HEK293 (cell line): Measurements from ENCODE around the gene PLCD3.

Experiments
- CTCF ChIA-PET: fragments of 350-600 bp; formaldehyde crosslinking; extraction: SDS; loops from one replicate; lab custom pipeline; 2021; ENCODE audit warnings: antibody characterized with exemption; lab: Yijun Ruan, JAX
- POLR2A ChIA-PET: fragments of 300-600 bp; formaldehyde crosslinking; extraction: SDS; loops from one replicate; lab custom pipeline; 2020; ENCODE audit warnings: antibody characterized with exemption, inconsistent platforms; lab: Yijun Ruan, JAX
- H3K27ac ChIP-seq: fragments of 200-500 bp; sonication (Bioruptor generic); 2 replicates; pipeline ENCODE4 v1.5.1; 2014; ENCODE audit warnings: low read depth, low read length, control low read depth, inconsistent platforms; ENCODE audit errors: extremely low read depth
- H3K36me3 ChIP-seq, 2 experiments: fragments of 200-500 bp in 1 of 2; sonication (Bioruptor generic) in 1 of 2; 1 replicate in 1 of 2; 2 replicates in 1 of 2; pipeline ENCODE4 v1.5.1; 2014 to 2017; ENCODE audit warnings: inconsistent platforms in 2 of 2, low read length in 2 of 2; ENCODE audit not compliant: control insufficient read depth in 2 of 2, insufficient read depth in 1 of 2
- H3K4me1 ChIP-seq: fragments of 200-500 bp; sonication (Bioruptor generic); 2 replicates; pipeline ENCODE4 v1.5.1; 2014; ENCODE audit warnings: mild to moderate bottlenecking, low read length, inconsistent platforms; ENCODE audit not compliant: control insufficient read depth, insufficient read depth
- H3K4me3 ChIP-seq: 2 replicates; pipeline ENCODE4 v1.5.1; 2011; ENCODE audit warnings: low read depth, mild to moderate bottlenecking, control low read depth, low read length, moderate library complexity
- H3K9me3 ChIP-seq: fragments of 200-500 bp; sonication (Bioruptor generic); 2 replicates; pipeline ENCODE4 v1.5.1; 2014; ENCODE audit warnings: low read depth, low read length, inconsistent platforms; ENCODE audit not compliant: control insufficient read depth, insufficient read depth
- CTCF ChIP-seq: fragments of 450-650 bp; formaldehyde crosslinking; IDR thresholded peaks from 2 replicates; pipeline ENCODE4 v1.5.1; 2016; ENCODE audit warnings: missing biosample characterization, missing genetic modification characterization
- HIC1 ChIP-seq: fragments of 450-650 bp; formaldehyde crosslinking; IDR thresholded peaks from 2 replicates; pipeline ENCODE4 v1.5.1; 2016; ENCODE audit warnings: missing biosample characterization, missing genetic modification characterization
- RBAK ChIP-seq: fragments of 450-650 bp; formaldehyde crosslinking; IDR thresholded peaks from 2 replicates; pipeline ENCODE4 v1.5.1; 2016; ENCODE audit warnings: missing biosample characterization, missing genetic modification characterization
- SP7 ChIP-seq: fragments of 450-650 bp; formaldehyde crosslinking; IDR thresholded peaks from 2 replicates; pipeline ENCODE4 v1.5.1; 2016; ENCODE audit warnings: missing biosample characterization, missing genetic modification characterization
- ZBTB20 ChIP-seq: fragments of 450-650 bp; formaldehyde crosslinking; IDR thresholded peaks from 2 replicates; pipeline ENCODE4 v1.5.1; 2016; ENCODE audit warnings: missing biosample characterization, missing genetic modification characterization
- ZEB2 ChIP-seq: fragments of 450-650 bp; formaldehyde crosslinking; IDR thresholded peaks from 2 replicates; pipeline ENCODE4 v1.5.1; 2016; ENCODE audit warnings: missing biosample characterization, missing genetic modification characterization
- ZFHX2 ChIP-seq: fragments of 450-650 bp; formaldehyde crosslinking; conservative IDR thresholded peaks from 2 replicates; pipeline ENCODE4 v1.5.1; 2016; ENCODE audit warnings: missing biosample characterization, missing genetic modification characterization
- ZFP69B ChIP-seq: fragments of 450-650 bp; formaldehyde crosslinking; IDR thresholded peaks from 2 replicates; pipeline ENCODE4 v1.5.1; 2016; ENCODE audit warnings: missing biosample characterization, missing genetic modification characterization
- ZNF114 ChIP-seq: fragments of 450-650 bp; formaldehyde crosslinking; IDR thresholded peaks from 2 replicates; pipeline ENCODE4 v1.5.0; 2017; ENCODE audit warnings: missing biosample characterization, missing genetic modification characterization
- ZNF132 ChIP-seq: fragments of 450-650 bp; formaldehyde crosslinking; IDR thresholded peaks from 2 replicates; pipeline ENCODE4 v1.5.1; 2017; ENCODE audit warnings: missing biosample characterization, missing genetic modification characterization, borderline replicate concordance
- ZNF155 ChIP-seq: fragments of 450-650 bp; formaldehyde crosslinking; IDR thresholded peaks from 2 replicates; pipeline ENCODE4 v1.5.1; 2016; ENCODE audit warnings: missing biosample characterization, missing genetic modification characterization
- ZNF19 ChIP-seq: fragments of 450-650 bp; formaldehyde crosslinking; IDR thresholded peaks from 2 replicates; pipeline ENCODE4; 2016; ENCODE audit warnings: missing biosample characterization, missing genetic modification characterization, low read depth
- ZNF248 ChIP-seq: fragments of 450-650 bp; formaldehyde crosslinking; IDR thresholded peaks from 2 replicates; pipeline ENCODE4 v1.5.1; 2017; ENCODE audit warnings: missing biosample characterization, missing genetic modification characterization
- ZNF341 ChIP-seq: fragments of 450-650 bp; formaldehyde crosslinking; IDR thresholded peaks from 2 replicates; pipeline ENCODE4; 2016; ENCODE audit warnings: low read depth, missing biosample characterization, missing genetic modification characterization
- ZNF510 ChIP-seq: fragments of 450-650 bp; formaldehyde crosslinking; IDR thresholded peaks from 2 replicates; pipeline ENCODE4 v1.5.1; 2018; ENCODE audit warnings: mild to moderate bottlenecking, missing genetic modification characterization, missing biosample characterization; ENCODE audit not compliant: insufficient replicate concordance
- ZNF548 ChIP-seq: fragments of 450-650 bp; formaldehyde crosslinking; IDR thresholded peaks from 2 replicates; pipeline ENCODE4 v1.5.1; 2016; ENCODE audit warnings: missing biosample characterization, missing genetic modification characterization
- ZNF626 ChIP-seq: fragments of 450-650 bp; sonication (Bioruptor Pico); formaldehyde crosslinking; IDR thresholded peaks from 2 replicates; pipeline ENCODE4 v1.5.1; 2018; ENCODE audit warnings: missing biosample characterization, missing genetic modification characterization, inconsistent platforms
- ZNF701 ChIP-seq: fragments of 450-650 bp; formaldehyde crosslinking; IDR thresholded peaks from 2 replicates; pipeline ENCODE4 v1.5.1; 2016; ENCODE audit warnings: missing biosample characterization, missing genetic modification characterization
- ZNF785 ChIP-seq: fragments of 450-650 bp; formaldehyde crosslinking; IDR thresholded peaks from 2 replicates; pipeline ENCODE4 v1.5.1; 2016; ENCODE audit warnings: missing biosample characterization, missing genetic modification characterization
- ZNF837 ChIP-seq: fragments of 450-650 bp; formaldehyde crosslinking; IDR thresholded peaks from 2 replicates; pipeline ENCODE4 v1.5.1; 2016; ENCODE audit warnings: missing biosample characterization, missing genetic modification characterization
- ZSCAN5A ChIP-seq: fragments of 450-650 bp; formaldehyde crosslinking; IDR thresholded peaks from 2 replicates; pipeline ENCODE4 v1.5.1; 2016; ENCODE audit warnings: missing biosample characterization, missing genetic modification characterization

Gene PLCD3

GRCh38 chr17:45123076-45123770, 9.1 kb downstream of the PLCD3 start:
- Histone ChIP-seq H3K9me3 (no peaks in the 10 kb centered on the region), H3K4me1 (peaks cover 7% of the 10 kb centered on the region), H3K4me3 (no peak overlapping the region), H3K36me3 (peaks cover 0 to 23% of the 10 kb centered on the region in 2 experiments; a peak in 1 of 3 replicates), H3K27ac (peak overlapping the region; percentile 34; the same call in 1 of the 2 replicates)
- TF ChIP-seq ZNF248 (tag by site-specific recombination), result no peak
- TF ChIP-seq ZSCAN5A (tag by site-specific recombination), result no peak
- no peak for TF ChIP-seq ZNF341 (tag by site-specific recombination)
- ChIA-PET POLR2A (interaction anchor here (0.6 to 3.1 kb wide), 2 partner anchors 26 to 29 kb away, joined by 5 to 12 read pairs; partner anchors contain the start of gene HEXIM1), CTCF (interaction anchor here (0.6 to 4.3 kb wide), 6 partner anchors 9 to 344 kb away, joined by 3 to 36 read pairs (median 3); partner anchors contain the start of genes ACBD4 and PLCD3)

GRCh38 chr17:45121055-45121454, 11.3 kb downstream of the PLCD3 start:
- POLR2A ChIA-PET, result interaction anchor here (1.0 kb wide), 1 partner anchor 59 kb away, joined by 6 read pairs; the partner anchor contains the start of gene NMT1

More at GRCh38 chr17:45121055-45121454, 11.3 kb downstream of the PLCD3 start:
- Histone ChIP-seq H3K36me3 (peaks cover 0 to 33% of the 10 kb centered on the region in 2 experiments; a peak in 1 of 3 replicates), H3K4me3 (no peak overlapping the region), H3K4me1 (peaks cover 5% of the 10 kb centered on the region; the same call in 1 of the 2 replicates), H3K27ac (no peak overlapping the region), H3K9me3 (no peaks in the 10 kb centered on the region)
- TF ChIP-seq ZNF155 (tag by site-specific recombination) (no peak), ZFHX2 (no peak), ZNF132 (tag by site-specific recombination) (no peak), ZEB2 (tag by site-specific recombination) (no peak), ZBTB20 (tag by site-specific recombination) (no peak), ZNF548 (tag by site-specific recombination) (no peak), ZNF785 (tag by site-specific recombination) (no peak), ZNF19 (tag by site-specific recombination) (no peak), ZFP69B (tag by site-specific recombination) (no peak), ZNF701 (tag by site-specific recombination) (no peak), HIC1 (tag by site-specific recombination) (no peak), ZNF837 (tag by site-specific recombination) (no peak), ZNF626 (no peak), ZNF510 (no peak), ZNF114 (no peak), SP7 (tag by site-specific recombination) (no peak), RBAK (tag by site-specific recombination) (no peak), CTCF (tag by site-specific recombination) (no peak)
- CTCF ChIA-PET, result interaction anchor here (0.7 to 5.9 kb wide), 5 partner anchors 14 to 60 kb away, joined by 3 to 28 read pairs (median 4); partner anchors contain the start of gene ACBD4
